Neural cell (in vitro differentiated cells): ENCODE results near the gene DNAJC18. TPM values are rescaled to one million over a fixed set of nuclear protein-coding genes. Genes with fewer than 3 reads are reported as not detected.

Experiments used
- H2AFZ ChIP-seq: fragments of 200-600, 300-800 bp; sonication (generic), shearing (Covaris generic); 2 replicates; pipeline ENCODE4 v1.6.0; 2014; ENCODE audit warnings: low read depth, mild to moderate bottlenecking, antibody characterized with exemption, low read length, moderate library complexity
- H3F3A ChIP-seq: fragments of 200-600 bp; shearing (Covaris generic); 2 replicates; pipeline ENCODE4 v1.6.1; 2016; ENCODE audit warnings: mild to moderate bottlenecking, moderate library complexity, mixed read lengths, antibody characterized with exemption, low read length; ENCODE audit not compliant: insufficient read depth, poor library complexity, severe bottlenecking
- H3K27ac ChIP-seq: fragments of 200-600, 300-800 bp; sonication (generic), shearing (Covaris generic); 2 replicates; pipeline ENCODE4 v1.5.1; 2014; ENCODE audit warnings: mild to moderate bottlenecking, low read length, moderate library complexity
- H3K27me3 ChIP-seq: fragments of 300-800, 200-600 bp; sonication (generic), shearing (Covaris generic); 2 replicates; pipeline ENCODE4 v1.6.0; 2014; ENCODE audit warnings: mild to moderate bottlenecking, low read depth, low read length, moderate library complexity; ENCODE audit not compliant: insufficient read depth
- H3K36me3 ChIP-seq: fragments of 300-800, 200-600 bp; sonication (generic), shearing (Covaris generic); 2 replicates; pipeline ENCODE4 v1.5.1; 2014; ENCODE audit warnings: mild to moderate bottlenecking, antibody characterized with exemption, low read length, moderate library complexity; ENCODE audit not compliant: insufficient read depth
- H3K4me2 ChIP-seq: fragments of 300-800, 200-600 bp; sonication (generic), shearing (Covaris generic); 2 replicates; pipeline ENCODE4 v1.6.0; 2014; ENCODE audit warnings: mild to moderate bottlenecking, low read length
- H3K4me3 ChIP-seq: fragments of 300-800, 200-600 bp; sonication (generic), shearing (Covaris generic); 2 replicates; pipeline ENCODE4 v1.5.1; 2014; ENCODE audit warnings: mild to moderate bottlenecking, low read length, moderate library complexity
- H3K79me2 ChIP-seq: fragments of 200-600 bp; shearing (Covaris generic); replicated peaks from 2 replicates; pipeline ENCODE4 v1.6.0; 2014; ENCODE audit warnings: mild to moderate bottlenecking, low read length, moderate library complexity; ENCODE audit not compliant: insufficient read depth
- H3K9ac ChIP-seq: fragments of 300-800, 200-600 bp; sonication (generic), shearing (Covaris generic); 2 replicates; pipeline ENCODE4 v1.6.1; 2016; ENCODE audit warnings: mild to moderate bottlenecking, low read length, mixed read lengths
- H3K9me2 ChIP-seq: fragments of 200-600 bp; shearing (Covaris generic); 2 replicates; pipeline ENCODE4 v1.6.1; 2016; ENCODE audit warnings: mild to moderate bottlenecking, low read length, mixed read lengths; ENCODE audit not compliant: insufficient read depth
- H3K9me3 ChIP-seq: fragments of 200-600, 300-800 bp; sonication (generic), shearing (Covaris generic); 2 replicates; pipeline ENCODE4 v1.6.1; 2016; ENCODE audit warnings: mild to moderate bottlenecking, mixed run types, low read length, moderate library complexity, mixed read lengths
- H4K20me1 ChIP-seq: fragments of 200-600 bp; shearing (Covaris generic); 2 replicates; pipeline ENCODE4 v1.6.1; 2016; ENCODE audit warnings: mild to moderate bottlenecking, mixed run types; ENCODE audit not compliant: insufficient read depth
- CTCF ChIP-seq: fragments of 450-650 bp; IDR thresholded peaks from 2 replicates; pipeline ENCODE4 v1.5.1; 2014; ENCODE audit warnings: antibody characterized with exemption, mild to moderate bottlenecking, moderate library complexity; ENCODE audit not compliant: poor library complexity, severe bottlenecking
- EP300 ChIP-seq: fragments of 450-650 bp; conservative IDR thresholded peaks from 2 replicates; pipeline ENCODE4 v1.6.1; 2014; ENCODE audit warnings: antibody characterized with exemption, mild to moderate bottlenecking, moderate library complexity; ENCODE audit not compliant: poor library complexity, severe bottlenecking
- EZH2 ChIP-seq: fragments of 200-600, 300-800 bp; shearing (Covaris generic), sonication (generic); IDR thresholded peaks from 2 replicates; pipeline ENCODE4 v1.6.1; 2014; ENCODE audit warnings: antibody characterized with exemption, low read length, borderline replicate concordance, mild to moderate bottlenecking; ENCODE audit not compliant: insufficient read depth, poor library complexity, severe bottlenecking
- MXI1 ChIP-seq: fragments of 450-650 bp; conservative IDR thresholded peaks from 2 replicates; pipeline ENCODE4 v1.6.1; 2014; ENCODE audit warnings: antibody characterized with exemption, mild to moderate bottlenecking; ENCODE audit not compliant: poor library complexity, severe bottlenecking
- POLR2AphosphoS5 ChIP-seq: IDR thresholded peaks from 2 replicates; pipeline ENCODE4 v1.6.1; 2012
- RAD21 ChIP-seq: fragments of 450-650 bp; conservative IDR thresholded peaks from 2 replicates; pipeline ENCODE4 v1.6.1; 2014; ENCODE audit warnings: antibody characterized with exemption, mild to moderate bottlenecking, moderate library complexity
- REST ChIP-seq: IDR thresholded peaks from 2 replicates; pipeline ENCODE4 v1.6.1; 2012; ENCODE audit warnings: borderline replicate concordance
- SMC3 ChIP-seq: fragments of 450-650 bp; conservative IDR thresholded peaks from 2 replicates; pipeline ENCODE4 v1.6.1; 2014; ENCODE audit warnings: antibody characterized with exemption, mild to moderate bottlenecking, moderate library complexity; ENCODE audit not compliant: poor library complexity
- TAF1 ChIP-seq: IDR thresholded peaks from 2 replicates; pipeline ENCODE4 v1.6.1; 2012; ENCODE audit warnings: low read depth
- polyA plus RNA-seq: library from polyadenylated mRNA; depleted of rRNA; stranded (reverse); fragments of >200 nt; gene quantifications from 2 replicates; pipeline ENCODE4 v1.2.3, GENCODE V29; 2014
- small RNA-seq, 3 experiments: library from RNA; depleted of rRNA; stranded (forward); fragments of <200 nt; gene quantifications; one replicate each; pipeline ENCODE3, GENCODE V24; 2012

DNAJC18 gene
- polyA plus RNA-seq, 1 donor from 2014 or later, result 44.4 TPM

- Histone ChIP-seq H3K27me3 (no peaks in the 10 kb centered on the region), H3K9me3 (no peaks in the 10 kb centered on the region), H3F3A (no peaks in the 10 kb centered on the region), H3K4me2 (no peak overlapping the region), H4K20me1 (no peaks in the 10 kb centered on the region), H3K36me3 (peaks cover 11% of the 10 kb centered on the region), H3K9ac (no peak overlapping the region), H3K4me3 (no peak overlapping the region), H3K27ac (no peak overlapping the region), H3K9me2 (no peaks in the 10 kb centered on the region), H3K79me2 (peaks cover 59% of the 10 kb centered on the region), H2AFZ (no peak overlapping the region)
- no peak for TF ChIP-seq TAF1
- TF ChIP-seq POLR2AphosphoS5, result no peak
- no peak for TF ChIP-seq RAD21
- TF ChIP-seq CTCF, result no peak
- TF ChIP-seq EZH2, result no peak
- TF ChIP-seq SMC3, result no peak
- TF ChIP-seq MXI1, result no peak
- no peak for TF ChIP-seq REST
- TF ChIP-seq EP300, result no peak
Measured at GRCh38 chr5:139360384-139360783, 78.9 kb downstream of the DNAJC18 start.

Small RNAs within 50 kb of the gene (small RNA-seq; reads per million reads assigned to genes)
- 0 reads per million in 3 experiments for gene RNU5B-4P

Other genes with a start within 250 kb of the DNAJC18 start
- 4.7 and 72.2 TPM in 2 replicates for gene SIL1, start 241.2 kb downstream of the DNAJC18 start, polyA plus RNA-seq
- gene MATR3, start 145.8 kb downstream of the DNAJC18 start, polyA plus RNA-seq, result 920 and 1,016 TPM in 2 replicates
- 181 and 201 TPM in 2 replicates for gene PAIP2, start 97.7 kb downstream of the DNAJC18 start, polyA plus RNA-seq
- gene SLC23A1, start 56.2 kb downstream of the DNAJC18 start, polyA plus RNA-seq, result not detected in 2 replicates
- gene MZB1, start 49.6 kb downstream of the DNAJC18 start, polyA plus RNA-seq, result not detected in 2 replicates
- gene PROB1, start 44.4 kb downstream of the DNAJC18 start, polyA plus RNA-seq, result 0.74 and 1.2 TPM in 2 replicates
- 2.3 and 6.7 TPM in 2 replicates for gene SPATA24, start 35.4 kb downstream of the DNAJC18 start, polyA plus RNA-seq
- gene ECSCR, start 23.2 kb upstream of the DNAJC18 start, polyA plus RNA-seq, result not detected in 2 replicates
- gene SMIM33, start 31.5 kb upstream of the DNAJC18 start, polyA plus RNA-seq, result not detected in 2 replicates
- 0.12 TPM in 1 of 2 replicates, not detected in the other for gene STING1, start 43.2 kb upstream of the DNAJC18 start, polyA plus RNA-seq
- gene UBE2D2, start 121.8 kb upstream of the DNAJC18 start, polyA plus RNA-seq, result 110 and 118 TPM in 2 replicates
- 24.4 and 38.0 TPM in 2 replicates for gene CXXC5, start 208.8 kb upstream of the DNAJC18 start, polyA plus RNA-seq